ENCODE results near the gene TAP2.
"Not testable (repeated sequence)": the region's sequence is repeated elsewhere in the genome, so short reads cannot be mapped to it uniquely, and the experiment has no call there.

Gene TAP2

GRCh38 chr6:32809171-32809570 is 29.4 kb downstream of the TAP2 start:
- Histone ChIP-seq H3K4me3 (ENCODE audit: low read depth, low read length) (no peak overlapping the region), H3K27me3 (peaks cover 37% of the 10 kb centered on the region), H3K36me3 (no peaks in the 10 kb centered on the region), H3K4me1 (no peaks in the 10 kb centered on the region), H3K9me3 (no peaks in the 10 kb centered on the region)
- no peak for DNase-seq
- TF ChIP-seq, protein P1, sequence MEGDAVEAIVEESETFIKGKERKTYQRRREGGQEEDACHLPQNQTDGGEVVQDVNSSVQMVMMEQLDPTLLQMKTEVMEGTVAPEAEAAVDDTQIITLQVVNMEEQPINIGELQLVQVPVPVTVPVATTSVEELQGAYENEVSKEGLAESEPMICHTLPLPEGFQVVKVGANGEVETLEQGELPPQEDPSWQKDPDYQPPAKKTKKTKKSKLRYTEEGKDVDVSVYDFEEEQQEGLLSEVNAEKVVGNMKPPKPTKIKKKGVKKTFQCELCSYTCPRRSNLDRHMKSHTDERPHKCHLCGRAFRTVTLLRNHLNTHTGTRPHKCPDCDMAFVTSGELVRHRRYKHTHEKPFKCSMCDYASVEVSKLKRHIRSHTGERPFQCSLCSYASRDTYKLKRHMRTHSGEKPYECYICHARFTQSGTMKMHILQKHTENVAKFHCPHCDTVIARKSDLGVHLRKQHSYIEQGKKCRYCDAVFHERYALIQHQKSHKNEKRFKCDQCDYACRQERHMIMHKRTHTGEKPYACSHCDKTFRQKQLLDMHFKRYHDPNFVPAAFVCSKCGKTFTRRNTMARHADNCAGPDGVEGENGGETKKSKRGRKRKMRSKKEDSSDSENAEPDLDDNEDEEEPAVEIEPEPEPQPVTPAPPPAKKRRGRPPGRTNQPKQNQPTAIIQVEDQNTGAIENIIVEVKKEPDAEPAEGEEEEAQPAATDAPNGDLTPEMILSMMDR (IDR thresholded peaks at IDR 0.05; ENCODE audit: low read depth, low read length): no peak

- peaks cover 35% of the 10 kb centered on the region for H3K27me3 ChIP-seq
- H3K9me3 ChIP-seq: no peaks in the 10 kb centered on the region
- no peak for DNase-seq
- TF ChIP-seq, protein P1 (IDR thresholded peaks at IDR 0.05; ENCODE audit: low read depth, low read length): no peak
- H3K4me3 ChIP-seq (ENCODE audit: low read depth, low read length): no peak overlapping the region
- no peaks in the 10 kb centered on the region for H3K36me3 ChIP-seq
- no peaks in the 10 kb centered on the region for H3K4me1 ChIP-seq
These were observed 31.4 kb downstream of the TAP2 start for GRCh38 chr6:32807020-32807580.

DNA sequence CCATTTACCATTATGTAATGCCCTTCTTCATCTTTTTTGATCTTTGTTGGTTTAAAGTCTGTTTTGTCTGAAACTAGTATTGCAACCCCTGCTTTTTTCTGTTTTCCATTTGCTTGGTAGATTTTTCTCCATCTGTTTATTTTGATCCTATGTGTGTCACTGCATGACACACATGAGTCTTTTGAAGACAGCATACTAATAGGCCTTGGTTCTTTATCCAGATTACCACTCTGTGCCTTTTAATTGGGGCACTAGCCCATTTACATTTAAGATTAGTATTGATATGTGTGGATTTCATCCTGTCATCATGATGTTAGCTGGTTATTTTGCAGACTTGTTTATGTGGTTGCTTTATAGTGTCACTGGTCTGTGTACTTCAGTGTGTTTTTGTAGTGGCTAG is 33.1 kb downstream of the TAP2 start:
- H3K27me3 ChIP-seq: peaks cover 44% of the 10 kb centered on the region
- not testable (repeated sequence) for DNase-seq; H3K36me3 ChIP-seq; H3K4me3 ChIP-seq (ENCODE audit: low read depth, low read length); H3K4me1 ChIP-seq; H3K9me3 ChIP-seq

GRCh38 chr6:32803416-32803815 is 35.1 kb downstream of the TAP2 start:
- no peak for DNase-seq
- TF ChIP-seq, protein P1 (IDR thresholded peaks at IDR 0.05; ENCODE audit: low read depth, low read length): no peak
- Histone ChIP-seq H3K9me3 (no peaks in the 10 kb centered on the region), H3K4me3 (ENCODE audit: low read depth, low read length) (no peak overlapping the region), H3K27me3 (peaks cover 44% of the 10 kb centered on the region), H3K36me3 (no peaks in the 10 kb centered on the region), H3K4me1 (no peaks in the 10 kb centered on the region)

DNA sequence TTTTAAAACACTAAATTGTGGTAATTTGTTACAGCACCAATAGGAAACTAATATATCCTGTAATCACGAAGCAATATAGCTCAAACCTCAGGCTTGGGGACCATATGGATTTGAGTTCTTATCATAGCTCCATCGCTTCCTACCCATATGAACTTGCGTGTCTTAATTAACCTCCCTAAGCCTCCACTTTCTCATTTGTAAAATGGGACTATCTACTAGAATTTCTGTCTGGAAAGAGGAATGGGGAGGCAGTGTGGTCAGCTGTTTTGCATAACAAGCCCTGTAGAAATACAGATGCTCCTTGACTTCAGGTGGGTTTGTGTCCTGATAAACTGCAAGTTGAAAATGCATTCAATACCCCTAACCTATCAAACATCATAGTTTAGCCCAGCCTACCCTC is 38.8 kb downstream of the TAP2 start:
- H3K9me3 ChIP-seq: no peaks in the 10 kb centered on the region
- H3K4me3 ChIP-seq (ENCODE audit: low read depth, low read length): no peak overlapping the region
- no peak for DNase-seq
- TF ChIP-seq, protein P1 (IDR thresholded peaks at IDR 0.05; ENCODE audit: low read depth, low read length): no peak
- H3K27me3 ChIP-seq: peaks cover 64% of the 10 kb centered on the region
- no peaks in the 10 kb centered on the region; the same call in 1 of the 2 replicates for H3K4me1 ChIP-seq
- H3K36me3 ChIP-seq: no peaks in the 10 kb centered on the region

DNA sequence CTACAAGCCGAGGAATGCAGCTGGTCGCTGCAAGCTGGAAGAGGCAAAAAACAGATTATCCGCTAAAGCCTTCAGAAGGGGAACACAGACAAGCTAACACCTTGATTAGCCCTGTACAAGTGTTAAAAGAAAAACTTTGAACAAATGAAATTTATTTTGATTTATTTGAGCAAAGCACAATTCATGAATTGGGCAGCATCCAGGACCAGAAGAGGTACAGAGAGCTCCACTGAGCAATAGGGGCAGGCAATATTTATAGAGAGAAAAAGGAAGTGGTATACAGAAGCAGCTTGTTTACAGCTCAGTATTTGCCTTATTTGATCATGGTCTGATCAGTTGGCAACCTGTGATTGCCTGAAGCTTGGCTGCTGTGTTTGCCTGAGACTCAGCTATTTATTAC is 39.4 kb downstream of the TAP2 start:
- H3K27me3 ChIP-seq: peaks cover 65% of the 10 kb centered on the region
- H3K36me3 ChIP-seq: no peaks in the 10 kb centered on the region
- no peaks in the 10 kb centered on the region for H3K9me3 ChIP-seq
- H3K4me1 ChIP-seq: no peaks in the 10 kb centered on the region; the same call in 1 of the 2 replicates
- no peak for DNase-seq
- TF ChIP-seq, protein P1 (IDR thresholded peaks at IDR 0.05; ENCODE audit: low read depth, low read length): no peak
- no peak overlapping the region for H3K4me3 ChIP-seq (ENCODE audit: low read depth, low read length)
